Liver (tissue), 3 donors: ENCODE results near the gene SLC8A2.

Experiments used
- EGR1 ChIP-seq, 2 donors: IDR thresholded peaks; 2 replicates each; pipeline ENCODE4 v1.6.1; 2016 to 2018; ENCODE audit warnings: antibody characterized with exemption in 2 of 2, low read depth in 2 of 2
- GABPA ChIP-seq, 2 donors: IDR thresholded peaks in 1 of 2; conservative IDR thresholded peaks in 1 of 2; 2 replicates each; pipeline ENCODE4 v1.6.1; 2016; ENCODE audit warnings: antibody characterized with exemption in 2 of 2, mild to moderate bottlenecking in 1 of 2, moderate library complexity in 1 of 2
- JUND ChIP-seq, 2 donors: IDR thresholded peaks; 2 replicates each; pipeline ENCODE4 v1.6.1; 2016; ENCODE audit warnings: antibody characterized with exemption in 2 of 2
- NR2F2 ChIP-seq: IDR thresholded peaks from 2 replicates; pipeline ENCODE4 v1.6.1; 2016; ENCODE audit warnings: antibody characterized with exemption
- SP1 ChIP-seq: IDR thresholded peaks from 2 replicates; pipeline ENCODE4 v1.6.1; 2018; ENCODE audit warnings: antibody characterized with exemption, mild to moderate bottlenecking
- TAF1 ChIP-seq: conservative IDR thresholded peaks from 2 replicates; pipeline ENCODE4 v1.6.1; 2016; ENCODE audit warnings: antibody characterized with exemption, mild to moderate bottlenecking
- YY1 ChIP-seq: IDR thresholded peaks from 2 replicates; pipeline ENCODE4 v1.6.1; 2016; ENCODE audit warnings: antibody characterized with exemption, mild to moderate bottlenecking
- TF ChIP-seq, protein P1 (sequence below): IDR thresholded peaks from 2 replicates; pipeline ENCODE4 v1.6.1; 2016; ENCODE audit warnings: antibody characterized with exemption
- TF ChIP-seq, protein P2 (sequence below): fragments of 150-350 bp; IDR thresholded peaks from 2 replicates; pipeline ENCODE4 v1.5.1; 2017; ENCODE audit warnings: improper control_type of control experiment, low read depth, low read length; ENCODE audit not compliant: missing input control
- TF ChIP-seq, protein P3 (sequence below): IDR thresholded peaks from 2 replicates; pipeline ENCODE4 v1.6.1; 2016; ENCODE audit warnings: antibody characterized with exemption
- donor health status: healthy.
- donor health status: healthy.

DNA sequence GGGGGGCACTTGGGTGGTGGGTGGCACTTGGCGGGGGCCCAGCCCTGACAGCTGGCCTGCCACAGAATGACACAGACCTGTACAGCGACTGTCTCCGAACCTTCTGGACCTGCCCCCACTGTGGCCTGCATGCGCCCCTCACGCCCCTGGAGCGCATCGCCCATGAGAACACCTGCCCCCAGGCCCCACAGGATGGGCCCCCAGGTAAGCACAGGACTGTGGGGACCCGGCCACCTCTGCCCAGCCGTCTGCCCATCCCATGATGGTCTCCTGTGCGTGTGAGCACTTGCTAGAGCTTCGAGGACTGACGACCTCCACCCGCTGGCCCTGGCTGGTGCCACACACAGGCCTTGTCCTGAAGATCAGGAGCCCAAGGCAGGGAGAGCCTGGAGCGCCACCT lies 90.6 kb downstream of the SLC8A2 start:
- TF ChIP-seq, protein P1, sequence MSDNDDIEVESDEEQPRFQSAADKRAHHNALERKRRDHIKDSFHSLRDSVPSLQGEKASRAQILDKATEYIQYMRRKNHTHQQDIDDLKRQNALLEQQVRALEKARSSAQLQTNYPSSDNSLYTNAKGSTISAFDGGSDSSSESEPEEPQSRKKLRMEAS = no peak
- no peak for TF ChIP-seq NR2F2
- TF ChIP-seq, protein P2, sequence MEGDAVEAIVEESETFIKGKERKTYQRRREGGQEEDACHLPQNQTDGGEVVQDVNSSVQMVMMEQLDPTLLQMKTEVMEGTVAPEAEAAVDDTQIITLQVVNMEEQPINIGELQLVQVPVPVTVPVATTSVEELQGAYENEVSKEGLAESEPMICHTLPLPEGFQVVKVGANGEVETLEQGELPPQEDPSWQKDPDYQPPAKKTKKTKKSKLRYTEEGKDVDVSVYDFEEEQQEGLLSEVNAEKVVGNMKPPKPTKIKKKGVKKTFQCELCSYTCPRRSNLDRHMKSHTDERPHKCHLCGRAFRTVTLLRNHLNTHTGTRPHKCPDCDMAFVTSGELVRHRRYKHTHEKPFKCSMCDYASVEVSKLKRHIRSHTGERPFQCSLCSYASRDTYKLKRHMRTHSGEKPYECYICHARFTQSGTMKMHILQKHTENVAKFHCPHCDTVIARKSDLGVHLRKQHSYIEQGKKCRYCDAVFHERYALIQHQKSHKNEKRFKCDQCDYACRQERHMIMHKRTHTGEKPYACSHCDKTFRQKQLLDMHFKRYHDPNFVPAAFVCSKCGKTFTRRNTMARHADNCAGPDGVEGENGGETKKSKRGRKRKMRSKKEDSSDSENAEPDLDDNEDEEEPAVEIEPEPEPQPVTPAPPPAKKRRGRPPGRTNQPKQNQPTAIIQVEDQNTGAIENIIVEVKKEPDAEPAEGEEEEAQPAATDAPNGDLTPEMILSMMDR = no peak
- TF ChIP-seq JUND (IDR thresholded peaks at IDR 0.05) = no peak
- no peak for TF ChIP-seq GABPA (IDR thresholded peaks at IDR 0.05 in 1 of 2, conservative IDR thresholded peaks at IDR 0.05 in 1 of 2)
- TF ChIP-seq SP1 = no peak
- TF ChIP-seq, protein P3, sequence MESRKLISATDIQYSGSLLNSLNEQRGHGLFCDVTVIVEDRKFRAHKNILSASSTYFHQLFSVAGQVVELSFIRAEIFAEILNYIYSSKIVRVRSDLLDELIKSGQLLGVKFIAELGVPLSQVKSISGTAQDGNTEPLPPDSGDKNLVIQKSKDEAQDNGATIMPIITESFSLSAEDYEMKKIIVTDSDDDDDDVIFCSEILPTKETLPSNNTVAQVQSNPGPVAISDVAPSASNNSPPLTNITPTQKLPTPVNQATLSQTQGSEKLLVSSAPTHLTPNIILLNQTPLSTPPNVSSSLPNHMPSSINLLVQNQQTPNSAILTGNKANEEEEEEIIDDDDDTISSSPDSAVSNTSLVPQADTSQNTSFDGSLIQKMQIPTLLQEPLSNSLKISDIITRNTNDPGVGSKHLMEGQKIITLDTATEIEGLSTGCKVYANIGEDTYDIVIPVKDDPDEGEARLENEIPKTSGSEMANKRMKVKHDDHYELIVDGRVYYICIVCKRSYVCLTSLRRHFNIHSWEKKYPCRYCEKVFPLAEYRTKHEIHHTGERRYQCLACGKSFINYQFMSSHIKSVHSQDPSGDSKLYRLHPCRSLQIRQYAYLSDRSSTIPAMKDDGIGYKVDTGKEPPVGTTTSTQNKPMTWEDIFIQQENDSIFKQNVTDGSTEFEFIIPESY = no peak
- TF ChIP-seq TAF1 = no peak
- no peak for TF ChIP-seq EGR1 (IDR thresholded peaks at IDR 0.05; ENCODE audit: low read depth in 2 of 2)
- TF ChIP-seq YY1 = no peak
